ENCODE data around the gene KIF12.
"Not testable (repeated sequence)": the region's sequence is repeated elsewhere in the genome, so short reads cannot be mapped to it uniquely, and the experiment has no call there.

KIF12 gene

DNA sequence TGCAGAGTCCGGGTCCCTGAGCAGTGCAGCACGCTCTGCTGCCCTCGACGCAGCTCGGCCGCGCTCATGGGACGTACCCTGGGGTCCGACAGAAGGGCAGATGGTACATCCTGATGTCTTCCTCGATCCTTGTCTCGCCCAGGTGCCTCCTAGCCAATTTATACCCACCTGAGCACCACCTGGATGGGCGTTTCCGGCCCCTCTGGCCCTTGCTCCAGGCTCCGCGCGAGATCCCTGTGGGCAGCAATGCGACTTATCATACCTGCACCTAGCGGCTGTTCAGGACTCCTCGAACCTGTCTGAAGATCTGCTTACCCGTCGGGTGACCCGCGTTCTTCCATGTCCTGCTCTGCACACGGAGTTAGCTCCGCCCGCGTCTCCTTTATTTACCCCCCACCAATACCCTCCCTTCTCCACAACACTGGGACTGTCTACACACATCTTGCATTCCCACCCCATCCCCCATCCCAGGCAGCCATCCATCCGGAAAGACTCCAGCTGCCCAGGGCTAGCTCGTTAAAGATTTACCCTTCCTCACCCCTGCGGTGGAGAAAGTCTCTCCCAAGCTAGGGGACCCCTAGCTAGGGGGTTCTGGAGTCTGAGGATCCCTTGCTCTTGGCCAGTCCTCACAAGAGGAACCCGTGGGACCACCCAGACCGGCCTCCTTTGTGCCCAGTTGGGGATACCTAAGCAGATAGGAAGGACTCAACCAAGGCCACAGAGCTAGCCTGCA, at the start of gene KIF12:
KIF12 (minus strand) TSS at position 357 of the 733 bp plus-strand sequence; CDS start at position 341, 16 bp downstream.
- DNase-seq: no peak

DNA sequence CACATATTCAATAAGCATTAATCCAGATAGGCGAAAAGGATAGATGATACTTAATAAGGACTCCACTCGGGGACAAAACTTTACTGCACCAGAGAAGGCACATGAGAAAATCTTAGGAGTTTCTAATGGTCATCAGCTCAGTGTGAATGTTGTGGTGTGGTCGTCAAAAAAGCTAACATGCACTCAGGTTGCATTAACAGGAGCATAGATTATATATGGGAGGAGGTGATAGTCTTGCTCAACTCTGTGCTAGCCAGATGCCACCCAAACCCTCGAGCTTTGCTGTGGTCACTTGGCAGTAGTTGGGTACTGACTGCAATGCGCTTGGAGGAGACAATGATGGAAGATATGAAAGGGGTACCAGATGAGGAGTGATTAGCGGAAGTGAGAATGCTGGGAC, 47.6 kb upstream of the KIF12 start:
- no peak for DNase-seq

DNA sequence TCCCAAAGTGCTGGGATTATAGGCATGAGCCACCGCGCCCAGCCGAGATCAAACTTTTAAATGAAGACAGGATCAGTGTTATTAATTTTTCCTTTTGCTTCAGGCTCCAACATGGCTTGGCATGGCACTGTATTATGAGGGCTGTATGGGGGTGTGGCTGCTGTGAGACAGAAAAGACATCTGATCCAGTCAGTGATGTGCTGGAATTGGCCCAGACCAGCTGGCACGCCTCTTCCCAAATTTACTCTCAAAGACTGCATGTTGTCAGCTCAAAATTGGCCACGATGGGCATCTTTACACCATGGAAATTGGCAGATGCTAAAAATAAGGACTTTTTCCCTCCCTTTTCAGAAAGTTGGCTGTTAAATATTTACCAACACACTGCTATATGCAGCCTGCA, 44.1 kb upstream of the KIF12 start:
- no peak for DNase-seq

DNA sequence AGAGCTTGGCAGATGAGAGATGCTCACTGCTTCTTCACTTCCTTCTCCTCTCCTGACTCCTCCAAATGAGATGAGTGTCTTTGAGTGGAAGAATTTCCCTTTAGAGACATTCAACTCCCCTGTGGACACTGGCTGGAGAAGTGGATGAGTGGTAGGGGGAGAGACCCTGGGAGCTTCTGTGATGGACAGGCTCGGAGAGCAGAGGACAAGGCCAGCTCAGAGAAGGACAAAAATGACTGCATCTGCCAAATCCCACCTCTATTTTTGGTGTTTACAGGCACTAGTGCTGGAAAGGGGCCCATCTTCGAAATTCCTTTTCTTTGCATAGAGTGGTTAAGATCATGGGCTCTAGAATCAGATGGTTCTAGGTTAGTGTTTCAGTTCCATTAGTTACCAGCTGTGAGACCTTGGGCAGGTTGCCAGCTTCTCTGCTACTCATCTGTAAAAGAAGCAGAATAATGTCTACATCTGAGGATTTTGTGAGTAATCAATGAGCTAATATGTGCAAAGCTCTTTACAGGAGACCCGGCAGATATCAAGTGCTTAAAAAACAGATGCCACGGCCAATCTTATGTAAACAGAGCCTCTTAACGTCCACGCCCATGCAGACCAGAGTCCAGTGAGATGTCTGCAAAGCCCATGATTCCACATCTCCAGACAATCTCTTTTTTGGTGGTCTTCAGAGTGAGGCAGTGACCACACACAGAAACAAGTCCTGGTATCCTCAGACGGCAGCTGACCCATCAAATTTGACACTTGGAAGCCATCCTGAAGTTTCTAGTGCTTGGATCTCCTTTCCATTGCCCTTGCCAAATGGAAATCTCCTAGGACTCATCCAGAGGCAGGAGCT, 42.7 kb upstream of the KIF12 start:
- DNase-seq: no peak

DNA sequence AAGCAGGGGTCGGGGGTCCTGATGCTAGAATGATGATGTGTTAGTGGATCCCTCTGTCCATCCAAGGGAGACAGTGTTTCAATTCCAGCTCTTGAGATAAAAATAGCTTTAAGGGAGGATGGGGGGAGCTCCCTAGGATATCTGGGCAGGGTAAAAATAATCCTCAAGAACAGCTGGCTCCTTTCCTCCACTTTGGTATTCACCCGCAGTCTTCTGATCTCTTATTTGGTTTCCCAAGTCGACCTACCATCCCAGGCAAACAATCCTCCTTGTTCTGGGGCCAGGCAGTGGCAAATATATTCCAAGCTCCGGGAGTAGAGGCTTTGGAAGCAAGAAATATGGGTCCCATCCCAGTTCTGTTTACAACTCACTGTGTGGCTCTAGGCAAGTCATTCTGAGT, 41.8 kb upstream of the KIF12 start:
- DNase-seq: no peak

DNA sequence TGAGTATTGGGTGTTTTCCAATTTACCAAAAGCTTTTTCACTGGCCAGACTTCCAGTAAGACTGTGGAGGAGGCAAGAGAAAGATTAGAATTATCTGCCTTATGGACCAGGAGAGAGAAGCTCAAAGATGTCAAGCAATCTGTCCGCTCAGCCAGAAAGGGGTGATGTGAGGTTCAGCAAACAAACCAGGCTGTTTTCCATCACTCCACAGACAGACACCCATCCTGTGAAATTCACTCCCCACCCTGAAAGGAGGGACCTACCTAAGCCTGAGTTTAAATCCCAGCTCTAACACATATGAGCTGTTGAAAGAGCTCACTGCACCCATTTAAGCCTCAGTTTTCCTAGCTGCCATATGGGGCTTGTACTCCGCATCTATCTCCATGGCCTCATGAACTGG, 41.3 kb upstream of the KIF12 start:
- no peak for DNase-seq

DNA sequence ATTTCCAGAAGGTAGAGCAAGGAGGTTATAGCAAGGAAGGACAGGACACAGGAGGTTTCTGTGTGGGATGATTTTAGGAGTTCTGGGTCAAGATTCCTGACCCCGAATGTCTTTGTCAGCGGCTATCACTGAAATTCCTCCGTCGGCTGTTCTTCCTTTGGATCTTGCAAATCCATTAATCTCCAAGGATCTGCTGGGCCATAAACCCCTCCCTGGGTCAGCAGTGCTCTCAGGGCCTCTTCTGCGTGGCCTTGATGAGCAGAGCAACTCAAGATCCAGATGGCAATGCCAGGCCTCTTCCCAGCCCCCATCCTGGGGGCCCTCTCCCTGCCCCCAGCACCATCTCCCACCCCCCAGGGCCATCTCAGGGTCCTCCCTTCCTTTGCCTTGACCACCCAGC, 40.0 kb upstream of the KIF12 start:
- DNase-seq: no peak

DNA sequence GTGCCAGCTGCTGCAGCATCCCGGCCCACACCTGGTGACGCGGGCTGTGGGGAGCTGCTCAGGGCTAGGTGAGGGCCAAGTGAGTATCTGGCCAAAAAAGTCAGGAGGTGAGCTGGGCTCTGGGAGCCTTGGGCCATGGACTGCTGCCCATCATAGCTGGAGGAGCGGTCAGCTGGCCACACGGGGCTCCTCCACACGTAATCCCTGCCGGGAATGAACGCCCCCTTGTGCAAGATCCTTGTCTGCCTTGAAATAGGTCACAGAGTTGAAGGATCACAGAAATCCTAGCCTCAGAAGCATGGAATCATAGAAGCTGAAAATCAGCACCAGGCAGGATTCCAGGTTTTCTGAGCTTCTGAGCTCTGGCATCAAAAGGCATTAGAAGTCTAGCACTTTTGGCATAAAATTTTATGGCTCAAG, 39.5 kb upstream of the KIF12 start:
- no peak for DNase-seq

DNA sequence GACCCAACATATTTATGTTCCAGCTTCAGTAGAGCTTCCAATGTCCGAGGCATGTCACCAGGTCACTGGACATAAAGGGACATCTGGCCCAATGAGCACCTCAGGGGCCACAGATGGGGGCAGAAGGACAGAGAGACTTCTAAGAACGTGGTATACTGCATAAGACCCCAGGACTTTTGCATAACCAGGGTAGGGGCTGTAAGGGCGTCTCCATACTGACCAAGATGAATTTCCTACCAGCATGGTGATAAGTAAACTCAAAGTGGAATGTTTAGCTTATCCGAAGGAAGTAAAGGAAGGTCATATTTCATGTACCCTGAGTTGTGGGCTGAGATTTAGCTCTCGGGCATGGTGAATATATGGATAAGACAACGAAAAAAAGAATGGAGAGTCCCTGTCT, 38.7 kb upstream of the KIF12 start:
- no peak for DNase-seq

DNA sequence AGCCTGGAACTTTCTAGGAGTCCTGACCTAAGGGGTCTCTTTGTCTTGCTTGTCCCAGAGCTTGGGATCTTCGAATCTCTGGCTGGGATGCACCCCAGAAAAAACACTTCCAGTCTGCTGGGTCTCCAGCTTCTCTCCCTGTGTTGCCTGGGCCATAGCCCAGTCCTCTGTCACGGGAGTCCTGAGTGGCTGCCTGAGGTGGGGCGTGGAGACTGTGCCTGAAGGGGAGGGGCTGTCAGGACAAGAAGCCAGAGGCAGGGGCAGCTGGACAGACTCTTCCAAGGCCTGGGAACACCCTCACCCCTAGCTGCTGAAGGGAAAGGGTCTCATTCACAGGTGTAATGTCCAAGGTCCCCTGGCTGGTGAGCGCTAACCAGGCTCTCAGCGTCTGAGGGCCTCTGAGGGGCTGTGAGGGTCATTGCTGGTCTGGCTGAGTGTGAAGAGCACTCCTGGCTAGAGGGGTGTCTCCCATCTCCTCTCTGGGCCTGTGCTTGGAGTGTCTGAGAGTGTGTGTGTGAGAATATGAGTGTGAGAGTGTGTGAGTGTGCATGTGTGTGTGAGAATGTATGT, 35.8 kb upstream of the KIF12 start:
- no peak for DNase-seq

DNA sequence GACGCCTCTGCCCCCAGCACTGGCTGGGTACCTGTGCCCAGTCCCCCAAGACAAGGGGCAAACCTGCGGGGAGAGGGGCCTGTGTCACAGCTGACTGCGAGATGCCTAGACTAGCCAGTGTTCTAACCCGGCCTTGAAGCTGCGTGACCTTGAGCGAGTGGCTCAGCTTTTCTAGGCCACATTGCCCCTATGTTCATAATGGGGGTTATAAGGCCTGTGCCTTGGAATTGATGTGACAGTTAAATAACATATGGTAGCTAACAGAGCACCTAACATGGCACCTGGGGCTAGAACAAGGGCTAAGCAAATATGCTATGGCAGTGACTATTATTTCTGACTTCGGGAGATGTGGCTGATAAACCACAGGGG, 33.4 kb upstream of the KIF12 start:
- no peak for DNase-seq

DNA sequence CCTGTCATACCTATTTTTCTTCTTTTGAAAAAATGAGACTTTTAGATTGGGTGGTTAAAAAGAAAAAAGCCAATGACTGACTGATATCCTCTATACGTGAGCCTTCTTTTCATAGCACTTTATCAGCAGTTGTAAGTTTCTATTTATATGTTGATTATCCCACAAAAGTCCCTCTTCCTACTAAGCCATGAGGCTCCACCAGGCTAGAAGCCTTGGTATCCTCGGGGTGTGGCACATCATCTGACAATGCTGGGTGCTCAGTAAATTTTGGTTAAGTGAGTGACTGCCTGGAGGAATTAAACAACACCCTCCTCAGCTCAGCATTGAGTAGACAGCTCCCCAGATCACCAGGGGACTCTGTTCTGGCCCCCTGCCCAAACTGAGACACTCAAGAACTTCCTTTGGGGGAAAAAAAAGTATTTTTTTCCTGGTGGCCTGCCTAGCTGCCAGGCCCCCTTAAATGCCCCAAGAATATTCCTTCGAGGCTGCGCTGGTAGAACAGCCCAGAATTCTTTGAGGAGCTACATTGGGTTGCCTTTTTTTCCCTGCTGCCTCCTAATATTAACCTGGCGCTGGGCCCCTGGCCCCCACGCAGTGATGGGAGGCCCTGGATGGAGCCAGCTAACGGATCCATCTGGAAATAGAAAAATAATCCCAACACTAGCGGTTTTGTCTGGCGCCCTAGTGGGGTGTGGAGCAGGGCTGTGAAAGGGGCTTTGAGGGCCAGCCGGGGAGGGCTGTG, 32.9 kb upstream of the KIF12 start:
- no peak for DNase-seq

DNA sequence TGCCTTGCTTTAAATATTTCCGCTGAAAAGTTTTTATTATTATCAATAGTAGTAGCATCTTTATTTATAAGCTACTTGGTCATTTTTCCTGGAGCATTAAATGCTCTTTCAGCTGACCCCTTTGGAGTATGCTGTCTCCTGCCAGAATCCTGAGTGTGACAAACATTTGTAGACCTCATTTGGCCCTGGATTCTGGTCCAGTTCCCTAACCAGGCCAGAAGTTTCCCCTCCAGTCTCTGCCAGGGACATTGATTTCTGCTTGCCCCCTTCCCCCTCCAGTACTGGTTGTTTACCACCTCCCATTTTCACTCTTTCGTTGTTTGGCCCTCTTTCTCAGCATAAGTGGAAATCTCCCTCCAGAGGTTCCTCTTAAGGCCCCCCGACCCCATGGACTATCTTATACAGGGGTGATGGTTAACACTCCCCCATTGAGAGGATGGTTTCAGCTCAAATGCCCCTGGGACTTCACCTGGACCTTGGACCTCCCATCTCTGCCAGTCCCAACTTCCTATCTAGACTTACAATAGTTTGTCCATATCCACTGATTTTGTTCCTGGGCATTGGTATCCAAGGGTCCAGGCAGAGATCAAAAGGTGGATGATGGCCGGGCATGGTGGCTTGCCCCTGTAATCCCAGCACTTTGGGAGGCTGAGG, 31.7 kb upstream of the KIF12 start:
- DNase-seq: no peak

DNA sequence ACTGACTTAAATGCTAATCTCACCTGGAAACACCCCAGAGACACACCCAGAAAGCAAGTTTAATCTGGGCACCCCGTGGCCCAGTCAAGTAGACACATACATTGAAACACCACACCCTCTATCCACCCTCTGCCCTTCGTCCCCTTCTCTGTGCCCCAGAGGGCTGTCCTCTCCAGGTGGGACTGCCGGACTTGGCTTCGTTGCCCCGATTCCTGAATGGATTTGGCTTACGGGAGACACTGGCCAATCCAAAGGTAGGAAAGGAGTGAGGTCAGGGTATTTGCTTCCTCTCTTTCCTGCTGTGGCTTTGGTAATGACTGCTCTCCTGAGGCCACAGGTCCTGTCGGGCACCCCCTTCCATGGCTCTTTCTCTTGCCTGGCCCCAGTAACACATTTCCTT, 31.0 kb upstream of the KIF12 start:
- no peak for DNase-seq

DNA sequence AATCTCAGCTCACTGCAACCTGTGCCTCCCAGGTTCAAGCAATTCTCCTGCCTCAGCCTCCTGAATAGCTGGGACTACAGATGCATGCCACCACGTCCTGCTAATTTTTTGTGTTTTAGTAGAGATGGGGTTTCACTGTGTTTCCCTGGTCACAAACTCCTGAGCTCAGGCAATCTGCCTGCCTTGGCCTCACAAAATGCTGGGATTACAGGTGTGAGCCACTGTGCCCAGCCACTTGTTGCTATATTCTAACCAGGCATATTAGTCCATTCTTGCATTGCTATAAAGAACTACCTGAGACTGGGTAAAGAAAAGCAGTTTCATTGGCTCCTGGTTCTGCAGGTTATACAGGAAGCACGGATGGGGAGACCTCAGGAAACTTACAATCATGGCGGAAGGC, 29.7 kb upstream of the KIF12 start:
- not testable (repeated sequence) for DNase-seq

DNA sequence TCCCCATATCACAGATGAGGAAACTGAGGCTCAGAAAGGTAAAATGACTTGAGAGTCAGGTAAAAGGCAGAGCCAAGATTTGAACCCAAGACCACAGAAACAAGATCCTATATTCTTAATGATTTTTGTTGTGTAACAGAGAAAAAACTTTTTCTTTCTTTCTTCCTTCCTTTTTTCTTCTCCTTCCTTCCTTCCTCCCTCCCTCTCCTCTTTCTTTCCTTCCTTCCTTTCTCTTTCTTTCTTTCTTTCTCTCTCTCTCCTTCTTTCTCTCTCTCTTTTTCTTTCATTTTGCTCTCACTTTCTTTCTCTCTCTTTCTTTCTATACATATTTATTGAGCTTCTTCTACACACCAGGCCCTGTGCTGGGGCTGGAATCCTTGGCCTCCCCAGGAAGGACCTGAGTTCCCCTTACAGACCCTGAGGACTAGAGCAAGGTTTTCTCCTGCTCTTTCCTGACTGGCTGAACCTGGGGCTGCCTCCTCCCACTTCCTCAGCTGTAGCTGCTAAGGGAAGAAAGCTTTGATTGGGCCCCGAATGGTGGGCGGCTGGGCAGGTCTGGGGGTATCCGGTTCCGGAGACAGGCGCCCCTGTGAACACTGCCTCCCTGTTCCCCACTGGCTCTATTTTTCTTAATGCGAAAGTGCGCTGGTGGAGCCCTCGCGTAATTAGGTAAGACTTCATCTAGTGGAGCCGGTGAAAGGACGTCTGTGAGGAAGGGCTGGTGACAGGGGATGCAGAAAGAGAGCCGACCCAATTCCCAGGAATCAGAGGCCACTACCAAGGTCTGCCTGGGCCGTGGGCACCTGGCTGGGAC, 27.4 kb upstream of the KIF12 start:
- DNase-seq: no peak

DNA sequence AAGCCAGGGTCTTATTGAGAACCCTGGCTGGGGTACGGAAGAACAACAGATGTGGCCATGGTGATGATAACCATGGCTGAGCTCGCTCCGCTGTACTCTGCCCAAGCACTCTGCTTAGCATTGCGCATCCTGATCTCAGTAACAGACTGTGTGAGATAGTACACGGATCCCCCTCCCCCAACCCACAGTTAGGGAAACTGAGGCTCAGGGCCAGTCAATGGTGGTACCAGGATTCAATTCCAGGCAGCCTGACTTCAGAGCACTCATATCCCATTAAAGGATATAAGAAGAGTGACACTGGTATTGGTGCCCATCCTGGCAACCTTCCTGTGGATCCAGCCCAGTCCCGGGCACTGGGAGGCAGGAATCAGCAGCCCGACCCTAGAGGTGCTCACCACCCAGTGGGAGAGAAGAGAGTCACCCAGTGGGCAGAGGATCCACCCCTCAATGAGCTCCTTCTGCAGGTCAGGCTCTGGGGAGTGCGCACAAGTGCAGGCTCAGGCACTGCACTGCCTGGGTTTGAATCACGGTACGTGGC, 26.5 kb upstream of the KIF12 start:
- no peak for DNase-seq

DNA sequence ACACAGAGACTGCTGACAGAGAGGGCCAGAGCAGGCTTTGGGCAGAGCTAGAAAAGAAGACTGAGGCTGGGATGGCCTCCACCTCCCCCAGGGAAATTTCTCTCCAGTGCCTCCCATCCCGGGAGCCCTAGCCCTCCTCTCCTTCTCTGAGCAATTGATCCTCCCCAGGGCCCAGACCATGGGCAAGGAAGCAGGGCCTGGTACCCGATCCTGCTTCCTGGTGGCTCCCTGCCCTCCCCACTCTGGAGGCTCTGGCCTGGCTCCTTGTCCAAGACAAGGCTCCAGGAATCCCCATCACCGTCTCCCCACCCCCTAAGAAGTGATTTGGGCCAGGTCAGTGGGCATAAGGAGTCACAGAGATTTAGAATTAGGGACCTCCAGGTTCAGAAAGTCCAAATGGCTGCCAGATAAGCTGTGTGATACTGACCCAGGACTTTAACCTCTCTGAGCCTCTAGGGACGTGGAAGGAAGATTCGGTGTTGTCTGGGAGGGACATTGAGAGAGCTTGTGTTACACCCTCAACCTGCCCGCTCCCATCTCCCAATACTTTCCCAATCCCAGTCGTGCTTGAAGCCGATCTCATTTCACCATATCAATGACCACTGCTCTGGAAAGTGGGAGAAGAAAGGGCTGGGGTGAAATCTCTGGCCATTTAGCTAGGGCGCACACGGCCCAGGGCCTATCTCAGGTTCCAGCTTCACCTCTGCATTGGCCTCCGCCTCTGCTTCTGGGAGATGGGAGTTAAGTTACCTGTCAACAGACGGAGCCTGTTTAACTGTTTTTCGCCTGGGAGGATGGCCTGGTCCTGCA, 25.8 kb upstream of the KIF12 start:
- no peak for DNase-seq

DNA sequence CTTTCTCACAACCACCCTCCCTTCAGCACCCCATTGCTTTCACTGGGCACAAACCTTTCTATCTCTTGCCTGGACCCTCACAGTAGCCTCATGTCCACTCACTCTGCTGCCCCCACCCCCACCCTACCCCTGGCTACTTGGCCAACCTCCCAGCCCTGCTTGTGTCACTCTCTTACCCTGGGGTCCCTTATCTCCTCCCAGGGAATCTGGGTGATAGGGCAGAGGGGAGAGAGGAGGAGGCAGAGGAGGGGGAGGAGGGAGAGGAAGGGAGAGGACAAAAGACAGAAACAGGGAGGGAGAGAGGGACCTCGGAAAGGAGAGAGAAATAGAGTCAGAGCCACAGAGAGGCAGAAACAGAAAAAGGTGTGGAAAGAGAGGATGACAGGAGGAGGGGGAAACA, 25.0 kb upstream of the KIF12 start:
- no peak for DNase-seq
